Subcutaneous preadipocyte (primary cell): ENCODE data around the gene PCDHGA3. TPM values are rescaled to one million over a fixed set of nuclear protein-coding genes. Genes with fewer than 3 reads are reported as not detected.

Source experiments
- total RNA-seq: library from RNA; depleted of rRNA; stranded (reverse); fragments of >200 nt; gene quantifications from 2 replicates; pipeline ENCODE4 v1.2.3, GENCODE V29; 2012

The PCDHGA3 gene
- total RNA-seq: 0.73 and 1.2 TPM in 2 replicates

GRCh38 chr5:141343242-141343952 is at the start of gene PCDHGA3:
Gene PCDHGA3 (plus strand): TSS chr5:141343829. CDS start chr5:141344034, 205 bp downstream.

DNA sequence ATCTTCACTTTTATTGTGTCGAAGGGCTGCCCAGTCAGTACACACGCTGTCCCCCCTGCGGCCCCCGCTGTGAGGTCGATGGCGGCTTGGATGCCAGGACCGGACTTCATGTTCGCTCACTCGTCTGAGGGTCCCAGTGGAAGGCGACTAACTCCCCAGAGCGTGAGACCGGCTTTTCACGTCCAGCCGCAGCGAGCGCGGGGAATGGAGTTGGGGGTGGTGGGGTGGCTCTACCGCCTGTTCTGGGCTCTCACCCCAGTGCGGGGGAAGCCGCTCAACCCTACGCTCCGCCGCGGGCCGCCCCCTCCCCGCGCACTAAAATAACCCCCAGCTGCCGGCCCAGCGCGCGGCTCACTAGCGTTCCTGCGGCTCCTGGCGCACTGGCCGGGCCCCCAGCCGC is 39.9 kb upstream of the PCDHGA3 start, which contains the start of gene SLC25A2:
Gene SLC25A2, minus strand, starts transcription at position 294 of the 400 bp plus-strand sequence. Its CDS starts 184 bp downstream, at position 110.

GRCh38 chr5:141320225-141321169 is 23.1 kb upstream of the PCDHGA3 start, which contains the start of gene TAF7:
Gene TAF7 (minus strand): TSS chr5:141320784. CDS start chr5:141320044, 740 bp downstream.

GRCh38 chr5:141330299-141331080 is 13.1 kb upstream of the PCDHGA3 start, which contains the start of gene PCDHGA1:
Gene PCDHGA1 (plus strand): TSS chr5:141330514.

DNA sequence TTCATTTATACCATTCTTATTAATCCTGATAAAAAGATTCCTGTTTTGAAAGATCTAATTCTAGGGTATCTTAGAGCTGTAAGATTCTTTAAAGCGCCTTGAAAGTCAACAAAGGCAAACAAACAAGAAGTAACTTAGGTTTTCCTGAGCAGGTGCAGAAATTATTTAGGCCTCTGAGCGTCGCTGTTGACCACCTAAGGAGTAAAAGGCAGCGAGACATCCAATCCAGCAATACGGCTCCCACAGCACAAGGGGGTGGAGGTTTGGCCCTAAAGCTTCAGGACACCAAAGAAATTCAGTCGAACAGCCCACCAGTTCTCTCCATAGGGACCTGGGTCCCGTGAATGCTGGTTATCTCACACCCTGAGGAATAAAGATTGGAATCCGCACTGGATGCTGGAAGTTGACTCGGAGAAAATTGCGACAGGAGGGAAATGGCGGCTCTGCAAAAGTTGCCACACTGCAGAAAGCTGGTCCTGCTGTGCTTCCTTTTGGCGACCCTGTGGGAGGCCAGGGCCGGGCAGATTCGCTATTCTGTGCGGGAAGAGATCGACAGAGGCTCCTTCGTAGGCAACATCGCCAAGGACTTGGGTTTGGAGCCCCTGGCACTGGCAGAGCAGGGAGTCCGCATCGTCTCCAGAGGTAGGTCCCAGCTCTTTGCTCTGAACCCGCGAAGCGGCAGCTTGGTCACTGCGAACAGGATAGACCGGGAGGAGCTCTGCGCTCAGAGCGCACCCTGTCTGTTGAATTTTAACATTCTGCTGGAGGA is 4.9 kb upstream of the PCDHGA3 start, which contains the start of gene PCDHGA2:
Gene PCDHGA2, plus strand, starts transcription at position 223 of the 769 bp plus-strand sequence.

GRCh38 chr5:141349917-141350619 is 6.4 kb downstream of the PCDHGA3 start, which contains the start of gene PCDHGB1:
Gene PCDHGB1 (plus strand): TSS chr5:141350099. CDS start chr5:141350261, 162 bp downstream.

DNA sequence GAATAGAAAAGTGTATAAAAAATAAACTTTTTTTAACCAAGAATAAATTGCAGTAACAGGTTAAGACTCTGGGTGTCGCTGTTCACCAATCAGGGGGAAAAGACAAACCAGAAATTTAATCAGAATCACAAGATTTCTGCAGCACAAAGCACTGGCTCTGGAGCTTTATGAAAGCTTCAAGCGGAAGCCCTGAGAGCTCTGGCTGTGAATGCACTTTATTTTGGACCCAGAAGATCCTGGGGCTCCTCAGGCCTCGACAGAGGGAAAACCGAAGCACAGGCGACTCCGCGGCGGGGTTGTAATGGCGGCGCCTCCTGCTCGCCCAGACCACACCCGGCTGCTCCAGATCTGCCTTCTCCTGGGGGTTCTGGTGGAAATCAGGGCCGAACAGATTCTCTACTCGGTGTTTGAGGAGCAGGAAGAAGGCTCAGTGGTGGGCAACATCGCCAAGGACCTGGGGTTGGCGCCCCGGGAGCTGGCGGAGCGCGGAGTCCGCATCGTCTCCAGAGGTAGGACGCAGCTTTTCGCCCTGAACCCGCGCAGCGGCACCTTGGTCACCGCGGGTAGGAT is 11.4 kb downstream of the PCDHGA3 start, which contains the start of gene PCDHGA4:
Gene PCDHGA4, plus strand, starts transcription at position 122 of the 570 bp plus-strand sequence. Its CDS starts 87 bp downstream, at position 209.

GRCh38 chr5:141359790-141360426 is 16.3 kb downstream of the PCDHGA3 start, which contains the start of gene PCDHGB2:
Gene PCDHGB2 (plus strand): TSS chr5:141359994. CDS start chr5:141360136, 142 bp downstream.

GRCh38 chr5:141363952-141364660 is 20.5 kb downstream of the PCDHGA3 start, which contains the start of gene PCDHGA5:
Gene PCDHGA5 (plus strand): TSS chr5:141364162. CDS start chr5:141364331, 169 bp downstream.

GRCh38 chr5:141369994-141370848 is 26.6 kb downstream of the PCDHGA3 start, which contains the start of gene PCDHGB3:
Gene PCDHGB3 (plus strand): TSS chr5:141370242. CDS start chr5:141370395, 153 bp downstream.

GRCh38 chr5:141373673-141374317 is 30.2 kb downstream of the PCDHGA3 start, which contains the start of gene PCDHGA6:
Gene PCDHGA6 (plus strand): TSS chr5:141373891. CDS start chr5:141374084, 193 bp downstream.

GRCh38 chr5:141382469-141383294 is 39.1 kb downstream of the PCDHGA3 start, which contains the start of gene PCDHGA7:
Gene PCDHGA7 (plus strand): TSS chr5:141382742. CDS start chr5:141382900, 158 bp downstream.

DNA sequence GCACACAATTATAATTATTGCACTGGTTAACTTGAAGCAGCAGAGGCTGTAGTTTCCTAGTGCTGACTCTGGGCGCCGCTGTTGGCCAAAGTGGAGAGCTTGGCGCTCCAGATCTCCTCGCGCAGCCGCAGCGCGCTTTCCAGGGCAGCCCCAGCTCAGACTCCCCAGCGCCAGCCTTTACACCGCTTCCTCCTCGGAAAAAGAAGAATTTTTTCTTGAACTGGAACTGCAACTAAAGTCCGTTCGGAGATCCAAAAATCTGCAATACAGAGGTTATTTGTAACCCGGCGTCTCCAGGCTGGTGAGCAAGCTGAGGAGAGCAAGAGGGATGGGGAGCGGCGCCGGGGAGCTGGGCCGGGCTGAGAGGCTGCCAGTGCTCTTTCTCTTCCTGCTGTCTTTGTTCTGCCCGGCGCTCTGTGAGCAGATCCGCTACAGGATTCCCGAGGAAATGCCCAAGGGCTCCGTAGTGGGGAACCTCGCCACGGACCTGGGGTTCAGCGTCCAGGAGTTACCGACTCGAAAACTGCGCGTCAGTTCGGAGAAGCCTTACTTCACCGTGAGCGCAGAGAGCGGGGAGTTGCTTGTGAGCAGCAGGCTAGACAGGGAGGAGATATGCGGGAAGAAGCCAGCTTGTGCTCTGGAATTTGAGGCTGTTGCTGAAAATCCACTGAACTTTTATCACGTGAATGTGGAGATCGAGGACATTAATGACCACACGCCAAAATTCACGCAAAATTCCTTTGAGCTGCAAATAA is 44.1 kb downstream of the PCDHGA3 start, which contains the start of gene PCDHGB4:
Gene PCDHGB4, plus strand, starts transcription at position 142 of the 755 bp plus-strand sequence. Its CDS starts 187 bp downstream, at position 329.

GRCh38 chr5:141392429-141393198 is 49.0 kb downstream of the PCDHGA3 start, which contains the start of gene PCDHGA8:
Gene PCDHGA8 (plus strand): TSS chr5:141392633. CDS start chr5:141392814, 181 bp downstream.

